Lung (tissue), 12 donors: ENCODE data around the gene SFXN3. TPM values are rescaled to one million over a fixed set of nuclear protein-coding genes. Genes with fewer than 3 reads are reported as not detected.
A peak's percentile ranks its signal among the peaks of the same experiment; 100 is the strongest.

Source experiments
- ATAC-seq: fragments of 200-7000 bp; cut with Tn5 transposase; one replicate; pipeline ENCODE4 v1.9.1; 2020; ENCODE audit warnings: moderate number of reproducible peaks; ENCODE audit not compliant: insufficient read depth, low FRiP score
- DNase-seq, 3 donors: peaks; one replicate each; pipeline ENCODE4 v3.0.0-alpha.2; 2013 to 2017
- H3K27ac ChIP-seq, 2 donors: one replicate each; pipeline ENCODE4 v1.5.1; 2013; ENCODE audit warnings: mild to moderate bottlenecking in 2 of 2, moderate library complexity in 2 of 2, control low read depth in 1 of 2, inconsistent platforms in 1 of 2, low read depth in 1 of 2, low read length in 1 of 2
- H3K27me3 ChIP-seq, 3 donors: one replicate each; pipeline ENCODE4 v1.5.1; 2013; ENCODE audit warnings: low read length in 2 of 3; ENCODE audit not compliant: control insufficient read depth in 3 of 3, insufficient read depth in 3 of 3
- H3K36me3 ChIP-seq, 4 donors: one replicate each; pipeline ENCODE4 v1.5.1; 2013; ENCODE audit warnings: low read length in 4 of 4, mild to moderate bottlenecking in 1 of 4, moderate library complexity in 1 of 4; ENCODE audit not compliant: control insufficient read depth in 4 of 4, insufficient read depth in 4 of 4
- H3K4me1 ChIP-seq, 5 donors: one replicate each; pipeline ENCODE4 v1.5.1; 2013; ENCODE audit warnings: low read length in 5 of 5, mild to moderate bottlenecking in 2 of 5, moderate library complexity in 1 of 5; ENCODE audit not compliant: control insufficient read depth in 5 of 5, insufficient read depth in 5 of 5
- H3K4me3 ChIP-seq: one replicate; pipeline ENCODE4 v1.5.1; 2013; ENCODE audit warnings: mild to moderate bottlenecking, control low read depth, moderate library complexity
- H3K9ac ChIP-seq, 2 donors: one replicate each; pipeline ENCODE4 v1.5.1; 2013; ENCODE audit warnings: low read length in 2 of 2, control low read depth in 1 of 2; ENCODE audit not compliant: insufficient read depth in 1 of 2
- H3K9me3 ChIP-seq, 4 donors: one replicate each; pipeline ENCODE4 v1.5.1; 2013; ENCODE audit warnings: low read length in 3 of 4, mild to moderate bottlenecking in 1 of 4, moderate library complexity in 1 of 4; ENCODE audit not compliant: control insufficient read depth in 4 of 4, insufficient read depth in 3 of 4
- CTCF ChIP-seq: IDR thresholded peaks from 2 replicates; pipeline ENCODE4 v1.5.1; 2012; ENCODE audit warnings: mild to moderate bottlenecking; ENCODE audit errors: control extremely low read depth, extremely low read depth
- WGBS, 2 donors: extraction: QIAGEN DNeasy Blood & Tissue Kit; methylation state at CpG; one replicate each; pipeline ENCODE4 v1.1.7; 2013; 5-methylcytosine and 5-hydroxymethylcytosine counted together
- polyA plus RNA-seq, 2 donors: library from polyadenylated mRNA; stranded (reverse); fragments of 200-250 nt; gene quantifications; one replicate each; pipeline ENCODE4 v1.2.1, GENCODE V29; 2013
- total RNA-seq, 2 donors: library from RNA; depleted of rRNA in 1 of 2; stranded (reverse); fragments of >200 nt in 1 of 2; gene quantifications; one replicate each; pipeline ENCODE4 v1.2.1, GENCODE V29; 2014 to 2021
- donor health status: control.
- donor health status: control.
- donor health status: Bipolar disorder and iron deficiency.
- donor health status: healthy.
- donor health status: DM: yes; HTN: yes; CAD: no.

Gene SFXN3
- total and polyA plus RNA-seq, 4 donors, result 36.4 to 95.8 (median 39.6) TPM

- Histone ChIP-seq H3K9ac (peak overlapping the region; percentile 68 to 92), H3K27ac (peak overlapping the region; percentile 65 to 95), H3K9me3 (no peaks in the 10 kb centered on the region), H3K4me3 (peak overlapping the region; percentile 43), H3K36me3 (peaks cover 0 to 12% (median 2%) of the 10 kb centered on the region in 4 donors), H3K4me1 (peaks cover 0 to 30% (median 4%) of the 10 kb centered on the region in 5 donors), H3K27me3 (peaks cover 0 to 30% (median 26%) of the 10 kb centered on the region in 3 donors)
- DNase-seq, result peak in 1 of 3 donors; percentile 31
- TF ChIP-seq CTCF, result no peak
- ATAC-seq, result no peak
- 8 to 15% methylated on average over 2 of the region's 2 CpGs for WGBS, 2 donors
These were observed 12.3 kb downstream of the SFXN3 start for GRCh38 chr10:101043363-101043707.

- Histone ChIP-seq H3K36me3 (peaks cover 0 to 7% (median 0%) of the 10 kb centered on the region in 4 donors), H3K4me1 (peaks cover 0 to 32% (median 4%) of the 10 kb centered on the region in 5 donors), H3K9ac (no peak overlapping the region), H3K27me3 (peaks cover 0 to 38% (median 33%) of the 10 kb centered on the region in 3 donors), H3K27ac (no peak overlapping the region), H3K9me3 (no peaks in the 10 kb centered on the region), H3K4me3 (no peak overlapping the region)
- 86 to 89% methylated on average over 2 of the region's 2 CpGs for WGBS, 2 donors
- DNase-seq (no peak), ATAC-seq (no peak)
- no peak for TF ChIP-seq CTCF
These were observed 13.1 kb downstream of the SFXN3 start for GRCh38 chr10:101044117-101044516.

- Histone ChIP-seq H3K9ac (no peak overlapping the region), H3K27me3 (peaks cover 0 to 62% (median 53%) of the 10 kb centered on the region in 3 donors), H3K36me3 (no peaks in the 10 kb centered on the region), H3K4me3 (no peak overlapping the region), H3K4me1 (peaks cover 0 to 36% (median 11%) of the 10 kb centered on the region in 5 donors), H3K9me3 (no peaks in the 10 kb centered on the region), H3K27ac (no peak overlapping the region)
- ATAC-seq (no peak), DNase-seq (no peak)
- WGBS, 2 donors, result 47 to 51% methylated on average over 22 to 25 of the region's 25 CpGs
- TF ChIP-seq CTCF, result no peak
These were observed 15.6 kb downstream of the SFXN3 start for GRCh38 chr10:101046332-101047238.
